HCT116 (cell line): ENCODE measurements around the gene SPARC. TPM values are rescaled to one million over a fixed set of nuclear protein-coding genes. Genes with fewer than 3 reads are reported as not detected.

Experiments used
- ATAC-seq: fragments of 200-7000 bp; cut with Tn5 transposase; 2 replicates; pipeline ENCODE4 v1.9.1; 2020; ENCODE audit warnings: mild to moderate bottlenecking, moderate library complexity
- BruUV-seq: library from RNA; stranded (reverse); fragments of 400-500 nt; replicated peaks from 2 replicates; lab custom pipeline; 2021; lab: Mats Ljungman, UMichigan
- CTCF ChIA-PET: fragments of 300-600 bp; sonication (Branson Sonifier 250); formaldehyde crosslinking; loops from one replicate; lab custom pipeline; 2021; ENCODE audit warnings: antibody characterized with exemption; lab: Charles Lee
- POLR2A ChIA-PET: fragments of 300-600, 350-600 bp; sonication (Branson Sonifier 250); formaldehyde crosslinking; loops from one replicate; lab custom pipeline; 2021; ENCODE audit warnings: antibody characterized with exemption; lab: Charles Lee
- RAD21 ChIA-PET, 2 experiments: fragments of 300-600 bp; sonication (Branson Sonifier 250); formaldehyde crosslinking; loops; one replicate each; lab custom pipeline; 2023; ENCODE audit warnings: low total read pairs in 2 of 2; ENCODE audit not compliant: uncharacterized antibody in 2 of 2, unreplicated experiment in 2 of 2, low non-redundant PET in 1 of 2; lab: Charles Lee
- DNase-seq: peaks from one replicate; pipeline ENCODE4 v3.0.0-alpha.2; 2010; ENCODE audit warnings: low read depth, low spot score
- H2AFZ ChIP-seq: fragments of 200-600 bp; shearing (Covaris generic), sonication (generic); 2 replicates; pipeline ENCODE4 v1.6.1; 2017; ENCODE audit warnings: low read depth, mixed run types, mixed read lengths, antibody characterized with exemption, low read length; ENCODE audit not compliant: poor library complexity, severe bottlenecking
- H3K27ac ChIP-seq: 2 replicates; pipeline ENCODE4 v1.5.1; 2012; ENCODE audit warnings: low read depth, low read length
- H3K27me3 ChIP-seq: fragments of 200-600 bp; sonication (generic); 2 replicates; pipeline ENCODE4 v1.6.1; 2016; ENCODE audit warnings: mixed run types, low read length, mixed read lengths; ENCODE audit not compliant: insufficient read depth
- H3K36me3 ChIP-seq, 2 experiments: fragments of 200-500 bp in 1 of 2; fragments of 200-600 bp in 1 of 2; sonication (Bioruptor generic) in 1 of 2; sonication (generic) in 1 of 2; 2 replicates each; pipeline versions ENCODE4 v1.5.1 to v1.6.1; 2014 to 2016; ENCODE audit warnings: low read length in 2 of 2, inconsistent platforms in 1 of 2, mixed read lengths in 1 of 2, mixed run types in 1 of 2; ENCODE audit not compliant: insufficient read depth in 2 of 2, control insufficient read depth in 1 of 2
- H3K4me1 ChIP-seq, 2 experiments: fragments of 200-600 bp in 1 of 2; sonication (generic) in 1 of 2; 2 replicates each; pipeline versions ENCODE4 v1.5.1 to v1.6.1; 2012 to 2017; ENCODE audit warnings: low read length in 2 of 2, inconsistent platforms in 1 of 2, mild to moderate bottlenecking in 1 of 2, mixed read lengths in 1 of 2, mixed run types in 1 of 2, moderate library complexity in 1 of 2; ENCODE audit not compliant: insufficient read depth in 2 of 2, control insufficient read depth in 1 of 2
- H3K4me2 ChIP-seq: fragments of 200-600 bp; sonication (generic); 2 replicates; pipeline ENCODE4 v1.6.1; 2017; ENCODE audit warnings: mixed run types, low read length, mixed read lengths
- H3K4me3 ChIP-seq, 2 experiments: fragments of 200-600 bp in 1 of 2; sonication (generic) in 1 of 2; replicated peaks in 1 of 2; 2 replicates each; pipeline ENCODE4 v1.5.1; 2011 to 2016; ENCODE audit warnings: low read length in 2 of 2, control low read depth in 1 of 2, low read depth in 1 of 2, mild to moderate bottlenecking in 1 of 2, mixed read lengths in 1 of 2, mixed run types in 1 of 2
- H3K79me2 ChIP-seq: fragments of 200-600 bp; sonication (generic); 2 replicates; pipeline ENCODE4 v1.6.1; 2017; ENCODE audit warnings: mild to moderate bottlenecking, mixed run types, low read length, moderate library complexity, mixed read lengths; ENCODE audit not compliant: insufficient read depth
- H3K9ac ChIP-seq: fragments of 200-600 bp; sonication (generic); 2 replicates; pipeline ENCODE4 v1.6.1; 2016; ENCODE audit warnings: low read length, mixed read lengths
- H3K9me2 ChIP-seq: fragments of 200-600 bp; sonication (generic), shearing (Covaris generic); 2 replicates; pipeline ENCODE4 v1.6.1; 2017; ENCODE audit warnings: mixed run types, mild to moderate bottlenecking, moderate library complexity; ENCODE audit not compliant: insufficient read depth
- H3K9me3 ChIP-seq, 2 experiments: fragments of 200-500 bp in 1 of 2; fragments of 200-600 bp in 1 of 2; sonication (Bioruptor generic) in 1 of 2; sonication (generic) in 1 of 2; 2 replicates each; pipeline ENCODE4 v1.6.1; 2014 to 2017; ENCODE audit warnings: low read length in 2 of 2, mixed read lengths in 2 of 2, inconsistent platforms in 1 of 2, low read depth in 1 of 2, mild to moderate bottlenecking in 1 of 2, mixed run types in 1 of 2, moderate library complexity in 1 of 2; ENCODE audit not compliant: control insufficient read depth in 1 of 2, insufficient read depth in 1 of 2
- H4K20me1 ChIP-seq: fragments of 200-600 bp; sonication (generic), shearing (Covaris generic); 2 replicates; pipeline ENCODE4 v1.6.1; 2017; ENCODE audit warnings: mixed run types, mild to moderate bottlenecking, moderate library complexity; ENCODE audit not compliant: insufficient read depth
- ATF3 ChIP-seq: IDR thresholded peaks from 2 replicates; pipeline ENCODE4 v1.6.1; 2012
- CEBPB ChIP-seq: IDR thresholded peaks from 2 replicates; pipeline ENCODE4 v1.6.1; 2012; ENCODE audit warnings: low read depth
- CTCF ChIP-seq, 3 experiments: fragments of 200-600 bp in 1 of 3; sonication (generic) in 1 of 3; IDR thresholded peaks in 2 of 3; conservative IDR thresholded peaks in 1 of 3; 2 replicates each; pipeline ENCODE4 v1.5.1; 2012 to 2017; ENCODE audit warnings: low read depth in 2 of 3, low read length in 2 of 3, antibody characterized with exemption in 1 of 3, borderline replicate concordance in 1 of 3, control low read depth in 1 of 3, mild to moderate bottlenecking in 1 of 3, mixed read lengths in 1 of 3, mixed run types in 1 of 3, moderate library complexity in 1 of 3; ENCODE audit not compliant: insufficient read depth in 1 of 3
- ELF1 ChIP-seq: IDR thresholded peaks from 2 replicates; pipeline ENCODE4 v1.6.1; 2012; ENCODE audit warnings: low read depth, borderline replicate concordance
- EZH2 ChIP-seq: fragments of 200-600 bp; sonication (generic); IDR thresholded peaks from 2 replicates; pipeline ENCODE4 v1.6.1; 2017; ENCODE audit warnings: antibody characterized with exemption, mixed run types
- FOSL1 ChIP-seq: IDR thresholded peaks from 2 replicates; pipeline ENCODE4 v1.6.1; 2012; ENCODE audit warnings: low read depth
- JUND ChIP-seq: IDR thresholded peaks from 2 replicates; pipeline ENCODE4 v1.6.1; 2012
- POLR2A ChIP-seq: IDR thresholded peaks from 2 replicates; pipeline ENCODE4 v1.7.0; 2011; ENCODE audit warnings: borderline replicate concordance; ENCODE audit not compliant: insufficient read depth, insufficient read length; ENCODE audit errors: extremely low read depth
- POLR2AphosphoS5 ChIP-seq: IDR thresholded peaks from 2 replicates; pipeline ENCODE4 v1.6.1; 2011; ENCODE audit warnings: mild to moderate bottlenecking, low read depth, low read length, moderate library complexity
- SRF ChIP-seq: IDR thresholded peaks from 2 replicates; pipeline ENCODE4 v1.6.1; 2012; ENCODE audit warnings: low read depth
- YY1 ChIP-seq: IDR thresholded peaks from 2 replicates; pipeline ENCODE4 v1.6.1; 2011; ENCODE audit warnings: low read length, low read depth, moderate library complexity, mild to moderate bottlenecking; ENCODE audit not compliant: insufficient replicate concordance; ENCODE audit errors: extremely low read depth
- ZBTB33 ChIP-seq: IDR thresholded peaks from 2 replicates; pipeline ENCODE4 v1.6.1; 2011; ENCODE audit warnings: mild to moderate bottlenecking, low read length, moderate library complexity; ENCODE audit not compliant: insufficient replicate concordance; ENCODE audit errors: extremely low read depth
- intact Hi-C: fragments of 100-400 bp; cut with micrococcal nuclease; formaldehyde crosslinking; loops from 2 replicates; pipeline ENCODE4 v1.10.0; 2022
- total RNA-seq: library from RNA; stranded (reverse); gene quantifications from one replicate; pipeline ENCODE4 v1.2.1, GENCODE V29; 2021; ENCODE audit not compliant: unreplicated experiment

Gene SPARC
- total RNA-seq, 1 experiment from 2014 or later = 3.0 TPM

GRCh38 chr5:151624476-151624875, 62.2 kb downstream of the SPARC start:
- RAD21 ChIA-PET = no interaction called here
- Histone ChIP-seq H3K27ac (no peak overlapping the region), H3K9me2 (no peaks in the 10 kb centered on the region), H3K4me3 (no peak overlapping the region), H3K36me3 (no peaks in the 10 kb centered on the region), H3K4me1 (peaks cover 7 to 10% of the 10 kb centered on the region in 2 experiments; a peak in 3 of 4 replicates), H2AFZ (no peak overlapping the region), H3K79me2 (no peaks in the 10 kb centered on the region), H4K20me1 (no peaks in the 10 kb centered on the region), H3K9me3 (no peaks in the 10 kb centered on the region), H3K27me3 (peaks cover 10% of the 10 kb centered on the region; the same call in 1 of the 2 replicates), H3K9ac (no peak overlapping the region), H3K4me2 (no peak overlapping the region)
- POLR2A ChIA-PET = no interaction called here
- intact Hi-C loops = no loop called here
- ATAC-seq (no peak), DNase-seq (no peak)
- CTCF ChIA-PET = no interaction called here
- BruUV-seq = no TSS peak
- no peak for TF ChIP-seq EZH2
- no peak for TF ChIP-seq CEBPB
- TF ChIP-seq YY1 = no peak
- TF ChIP-seq SRF = no peak
- TF ChIP-seq ZBTB33 = no peak
- TF ChIP-seq FOSL1 = no peak

- ChIA-PET CTCF (no interaction called here), POLR2A (no interaction called here), RAD21 (no interaction called here)
- Histone ChIP-seq H4K20me1 (no peaks in the 10 kb centered on the region), H2AFZ (no peak overlapping the region), H3K27ac (no peak overlapping the region), H3K4me2 (no peak overlapping the region), H3K4me3 (no peak overlapping the region), H3K79me2 (no peaks in the 10 kb centered on the region), H3K9me3 (no peaks in the 10 kb centered on the region), H3K9me2 (no peaks in the 10 kb centered on the region), H3K4me1 (peaks cover 26 to 30% of the 10 kb centered on the region in 2 experiments), H3K9ac (no peak overlapping the region), H3K27me3 (peaks cover 10% of the 10 kb centered on the region; the same call in 1 of the 2 replicates), H3K36me3 (no peaks in the 10 kb centered on the region)
- DNase-seq (no peak), ATAC-seq (no peak)
- no TSS peak for BruUV-seq
- intact Hi-C loops = no loop called here
- no peak for TF ChIP-seq CEBPB
- no peak for TF ChIP-seq ATF3
- TF ChIP-seq YY1 = no peak
- TF ChIP-seq POLR2A = no peak
- TF ChIP-seq POLR2AphosphoS5 = no peak
- no peak for TF ChIP-seq JUND
- no peak for TF ChIP-seq CTCF (IDR thresholded peaks at IDR 0.05 in 2 of 3, conservative IDR thresholded peaks at IDR 0.05 in 1 of 3; ENCODE audit: borderline replicate concordance in 1 of 3, insufficient read depth in 1 of 3, low read depth in 2 of 3, low read length in 2 of 3)
- no peak for TF ChIP-seq SRF
- no peak for TF ChIP-seq ELF1
Observed at GRCh38 chr5:151622367-151623088, 64.2 kb downstream of the SPARC start.
